Activated T-helper 17 cell treated with anti-CD3 and anti-CD28 coated beads, Interleukin-2, amount 50 U/mL, for 72 hours (primary cell): ENCODE measurements around the gene TRAPPC3L. TPM values are rescaled to one million over a fixed set of nuclear protein-coding genes. Genes with fewer than 3 reads are reported as not detected.

Source experiments
- ATAC-seq: fragments of 150-1000 bp; cut with Tn5 transposase; replicated peaks from 2 replicates; pipeline ENCODE4 v1.10.0; 2021; ENCODE audit warnings: mild to moderate bottlenecking, moderate library complexity
- H3K27ac Mint-ChIP-seq: one replicate; pipeline ENCODE4 v1.8.0; 2022; ENCODE audit warnings: mixed read lengths
- H3K27me3 Mint-ChIP-seq: one replicate; pipeline ENCODE4 v1.8.0; 2022; ENCODE audit warnings: mixed read lengths
- H3K36me3 Mint-ChIP-seq: one replicate; pipeline ENCODE4 v1.8.0; 2022; ENCODE audit warnings: low read depth, mild to moderate bottlenecking, mixed read lengths
- H3K4me1 Mint-ChIP-seq: one replicate; pipeline ENCODE4 v1.8.0; 2022; ENCODE audit warnings: mixed read lengths
- H3K4me3 Mint-ChIP-seq: one replicate; pipeline ENCODE4 v1.8.0; 2022; ENCODE audit warnings: mild to moderate bottlenecking, mixed read lengths
- H3K9me3 Mint-ChIP-seq: one replicate; pipeline ENCODE4 v1.8.0; 2022; ENCODE audit warnings: mixed read lengths
- total RNA-seq, 2 donors: library from RNA; stranded (reverse); gene quantifications; one replicate each; pipeline ENCODE4 v1.2.3, GENCODE V29; 2022

Gene TRAPPC3L
- total RNA-seq, 2 donors from 2014 or later, result not detected

GRCh38 chr6:116456927-116457326 is 88.6 kb downstream of the TRAPPC3L start:
- peaks cover 15% of the 10 kb centered on the region for H3K27me3 Mint-ChIP-seq
- peaks cover 7% of the 10 kb centered on the region for H3K4me1 Mint-ChIP-seq
- H3K4me3 Mint-ChIP-seq, result no peak overlapping the region
- H3K9me3 Mint-ChIP-seq, result no peaks in the 10 kb centered on the region
- ATAC-seq, result no peak
- H3K36me3 Mint-ChIP-seq, result no peaks in the 10 kb centered on the region
- H3K27ac Mint-ChIP-seq, result no peak overlapping the region

GRCh38 chr6:116456106-116456505 is 89.4 kb downstream of the TRAPPC3L start:
- no peaks in the 10 kb centered on the region for H3K9me3 Mint-ChIP-seq
- peaks cover 11% of the 10 kb centered on the region for H3K27me3 Mint-ChIP-seq
- H3K36me3 Mint-ChIP-seq, result no peaks in the 10 kb centered on the region
- H3K4me3 Mint-ChIP-seq, result no peak overlapping the region
- ATAC-seq, result no peak
- H3K4me1 Mint-ChIP-seq, result peaks cover 5% of the 10 kb centered on the region
- H3K27ac Mint-ChIP-seq, result no peak overlapping the region

GRCh38 chr6:116452531-116452930 is 93.0 kb downstream of the TRAPPC3L start:
- Mint-ChIP-seq H3K27me3 (peaks cover 16% of the 10 kb centered on the region), H3K27ac (no peak overlapping the region), H3K36me3 (no peaks in the 10 kb centered on the region), H3K9me3 (no peaks in the 10 kb centered on the region), H3K4me3 (no peak overlapping the region), H3K4me1 (peaks cover 13% of the 10 kb centered on the region)
- ATAC-seq, result no peak

- H3K4me1 Mint-ChIP-seq, result peaks cover 14% of the 10 kb centered on the region
- no peak overlapping the region for H3K27ac Mint-ChIP-seq
- no peak overlapping the region for H3K4me3 Mint-ChIP-seq
- H3K9me3 Mint-ChIP-seq, result no peaks in the 10 kb centered on the region
- no peak for ATAC-seq
- H3K36me3 Mint-ChIP-seq, result no peaks in the 10 kb centered on the region
- peaks cover 16% of the 10 kb centered on the region for H3K27me3 Mint-ChIP-seq
These were observed 93.6 kb downstream of the TRAPPC3L start for GRCh38 chr6:116451916-116452315.

GRCh38 chr6:116450769-116451740 is 94.4 kb downstream of the TRAPPC3L start:
- Mint-ChIP-seq H3K4me3 (no peak overlapping the region), H3K36me3 (no peaks in the 10 kb centered on the region), H3K9me3 (no peaks in the 10 kb centered on the region), H3K27ac (no peak overlapping the region), H3K4me1 (peaks cover 14% of the 10 kb centered on the region), H3K27me3 (peaks cover 16% of the 10 kb centered on the region)
- ATAC-seq, result peak; percentile 75

- H3K36me3 Mint-ChIP-seq, result no peaks in the 10 kb centered on the region
- ATAC-seq, result no peak
- no peak overlapping the region for H3K4me3 Mint-ChIP-seq
- H3K9me3 Mint-ChIP-seq, result no peaks in the 10 kb centered on the region
- H3K27ac Mint-ChIP-seq, result no peak overlapping the region
- peaks cover 16% of the 10 kb centered on the region for H3K27me3 Mint-ChIP-seq
- peaks cover 14% of the 10 kb centered on the region for H3K4me1 Mint-ChIP-seq
These were observed 95.2 kb downstream of the TRAPPC3L start for GRCh38 chr6:116450185-116450710.

- no peak overlapping the region for H3K4me3 Mint-ChIP-seq
- no peaks in the 10 kb centered on the region for H3K36me3 Mint-ChIP-seq
- H3K4me1 Mint-ChIP-seq, result peaks cover 14% of the 10 kb centered on the region
- H3K27ac Mint-ChIP-seq, result no peak overlapping the region
- no peak for ATAC-seq
- H3K27me3 Mint-ChIP-seq, result peaks cover 16% of the 10 kb centered on the region
- no peaks in the 10 kb centered on the region for H3K9me3 Mint-ChIP-seq
These were observed 95.9 kb downstream of the TRAPPC3L start for GRCh38 chr6:116449565-116449964.

GRCh38 chr6:116447496-116448011 is 97.9 kb downstream of the TRAPPC3L start:
- no peak overlapping the region for H3K27ac Mint-ChIP-seq
- ATAC-seq, result peak; percentile 58
- H3K4me3 Mint-ChIP-seq, result no peak overlapping the region
- peaks cover 18% of the 10 kb centered on the region for H3K4me1 Mint-ChIP-seq
- H3K36me3 Mint-ChIP-seq, result no peaks in the 10 kb centered on the region
- no peaks in the 10 kb centered on the region for H3K9me3 Mint-ChIP-seq
- H3K27me3 Mint-ChIP-seq, result peaks cover 8% of the 10 kb centered on the region

GRCh38 chr6:116447052-116447451 is 98.4 kb downstream of the TRAPPC3L start:
- H3K9me3 Mint-ChIP-seq, result no peaks in the 10 kb centered on the region
- no peak for ATAC-seq
- H3K4me1 Mint-ChIP-seq, result peaks cover 18% of the 10 kb centered on the region
- H3K4me3 Mint-ChIP-seq, result no peak overlapping the region
- H3K36me3 Mint-ChIP-seq, result no peaks in the 10 kb centered on the region
- H3K27me3 Mint-ChIP-seq, result peaks cover 8% of the 10 kb centered on the region
- no peak overlapping the region for H3K27ac Mint-ChIP-seq

- Mint-ChIP-seq H3K4me1 (peaks cover 15% of the 10 kb centered on the region), H3K4me3 (no peak overlapping the region), H3K27me3 (peaks cover 8% of the 10 kb centered on the region), H3K9me3 (no peaks in the 10 kb centered on the region), H3K36me3 (no peaks in the 10 kb centered on the region), H3K27ac (no peak overlapping the region)
- ATAC-seq, result peak; percentile 47
These were observed 99.1 kb downstream of the TRAPPC3L start for GRCh38 chr6:116446399-116446798.

GRCh38 chr6:116445102-116445501 is 100.4 kb downstream of the TRAPPC3L start:
- Mint-ChIP-seq H3K4me3 (no peak overlapping the region), H3K36me3 (no peaks in the 10 kb centered on the region), H3K4me1 (peaks cover 10% of the 10 kb centered on the region), H3K27me3 (peaks cover 8% of the 10 kb centered on the region), H3K27ac (no peak overlapping the region), H3K9me3 (no peaks in the 10 kb centered on the region)
- no peak for ATAC-seq

Other genes with a start within 250 kb of the TRAPPC3L start
- gene DSE, start 174.7 kb downstream of the TRAPPC3L start, total RNA-seq, result 10 to 100 TPM; 26.0 to 28.9 TPM
- 10 to 100 TPM in 1 of 2 donors, 1 to 10 TPM in 1; 7.5 to 18.9 TPM for gene CALHM6, start 84.3 kb downstream of the TRAPPC3L start, total RNA-seq
- gene CALHM5, start 34.0 kb downstream of the TRAPPC3L start, total RNA-seq, result not detected
- not detected for gene CALHM4, start 8.1 kb upstream of the TRAPPC3L start, total RNA-seq
- gene RWDD1, start 25.8 kb upstream of the TRAPPC3L start, total RNA-seq, result 10 to 100 TPM; 24.4 to 44.6 TPM
- under 1 TPM in 1 of 2 donors, not detected in 1; 0.28 TPM for gene RSPH4A, start 70.8 kb upstream of the TRAPPC3L start, total RNA-seq
- gene ZUP1, start 123.1 kb upstream of the TRAPPC3L start, total RNA-seq, result 10 to 100 TPM; 16.3 to 21.6 TPM
- gene KPNA5, start 135.5 kb upstream of the TRAPPC3L start, total RNA-seq, result 1 to 10 TPM; 7.9 to 8.7 TPM
- not detected for gene FAM162B, start 220.0 kb upstream of the TRAPPC3L start, total RNA-seq